Peyer's patch (tissue), 4 donors: ENCODE results near the gene TMEM232.

Source experiments
- POLR2A ChIP-seq, 2 donors: fragments of 450-650 bp; IDR thresholded peaks; one replicate each; pipeline ENCODE4 v1.5.1; 2017; ENCODE audit warnings: antibody characterized with exemption in 2 of 2, mild to moderate bottlenecking in 2 of 2, moderate library complexity in 2 of 2
- TF ChIP-seq, protein P1 (sequence below), 6 experiments: fragments of 450-650 bp in 4 of 6; fragments of 200-600 bp in 2 of 6; sonication (generic) in 1 of 6; IDR thresholded peaks; one replicate each; pipeline ENCODE4 v1.5.1; 2017 to 2019; ENCODE audit warnings: antibody characterized with exemption in 6 of 6, mild to moderate bottlenecking in 3 of 6, moderate library complexity in 1 of 6

DNA sequence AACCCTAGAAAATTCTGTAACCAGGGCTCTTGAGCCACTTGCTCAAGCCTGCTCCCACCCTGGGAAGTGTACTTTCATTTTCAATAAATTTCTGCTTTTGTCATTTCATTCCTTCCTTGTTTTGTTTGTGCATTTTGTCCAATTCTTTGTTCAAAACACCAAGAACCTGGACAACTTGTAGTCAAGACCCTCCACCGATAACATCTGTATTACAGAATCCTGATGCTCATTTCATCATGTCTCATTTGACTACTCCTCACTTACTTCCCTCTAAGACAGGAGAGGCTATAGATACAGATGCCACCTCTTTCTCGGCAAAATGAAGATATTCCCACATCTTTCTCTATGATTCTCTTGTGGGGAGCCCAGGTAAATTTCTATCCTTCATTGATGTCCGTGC lies 183.5 kb downstream of the TMEM232 start:
- TF ChIP-seq, protein P1, sequence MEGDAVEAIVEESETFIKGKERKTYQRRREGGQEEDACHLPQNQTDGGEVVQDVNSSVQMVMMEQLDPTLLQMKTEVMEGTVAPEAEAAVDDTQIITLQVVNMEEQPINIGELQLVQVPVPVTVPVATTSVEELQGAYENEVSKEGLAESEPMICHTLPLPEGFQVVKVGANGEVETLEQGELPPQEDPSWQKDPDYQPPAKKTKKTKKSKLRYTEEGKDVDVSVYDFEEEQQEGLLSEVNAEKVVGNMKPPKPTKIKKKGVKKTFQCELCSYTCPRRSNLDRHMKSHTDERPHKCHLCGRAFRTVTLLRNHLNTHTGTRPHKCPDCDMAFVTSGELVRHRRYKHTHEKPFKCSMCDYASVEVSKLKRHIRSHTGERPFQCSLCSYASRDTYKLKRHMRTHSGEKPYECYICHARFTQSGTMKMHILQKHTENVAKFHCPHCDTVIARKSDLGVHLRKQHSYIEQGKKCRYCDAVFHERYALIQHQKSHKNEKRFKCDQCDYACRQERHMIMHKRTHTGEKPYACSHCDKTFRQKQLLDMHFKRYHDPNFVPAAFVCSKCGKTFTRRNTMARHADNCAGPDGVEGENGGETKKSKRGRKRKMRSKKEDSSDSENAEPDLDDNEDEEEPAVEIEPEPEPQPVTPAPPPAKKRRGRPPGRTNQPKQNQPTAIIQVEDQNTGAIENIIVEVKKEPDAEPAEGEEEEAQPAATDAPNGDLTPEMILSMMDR (IDR thresholded peaks at IDR 0.05), result no peak
- no peak for TF ChIP-seq POLR2A (IDR thresholded peaks at IDR 0.05)
